SK-N-SH (cell line): ENCODE measurements around the gene LMOD3. TPM values are rescaled to one million over a fixed set of nuclear protein-coding genes. Genes with fewer than 3 reads are reported as not detected.

Source experiments
- CTCF ChIA-PET: fragments of 300-600, 350-600 bp; formaldehyde crosslinking; extraction: SDS; loops from one replicate; lab custom pipeline; 2021; lab: Yijun Ruan, JAX
- POLR2A ChIA-PET: fragments of 350-600 bp; sonication (Branson Sonifier 250); formaldehyde crosslinking; extraction: SDS; loops from one replicate; lab custom pipeline; 2020; ENCODE audit warnings: antibody characterized with exemption, inconsistent platforms; lab: Yijun Ruan, JAX
- DNase-seq: peaks from one replicate; pipeline ENCODE4 v3.0.0; 2012
- H2AFZ ChIP-seq: fragments of 200-600 bp; sonication (generic); 2 replicates; pipeline ENCODE4 v1.8.1; 2016; ENCODE audit warnings: antibody characterized with exemption, mild to moderate bottlenecking, low read depth
- H3F3A ChIP-seq: fragments of 200-600 bp; sonication (generic); replicated peaks from 2 replicates; pipeline ENCODE3; 2016; ENCODE audit warnings: antibody characterized with exemption, mild to moderate bottlenecking; ENCODE audit not compliant: insufficient read depth
- H3K27ac ChIP-seq, 2 experiments: fragments of 200-500 bp in 1 of 2; fragments of 200-600 bp in 1 of 2; sonication (Bioruptor generic) in 1 of 2; sonication (generic), shearing (Covaris generic) in 1 of 2; 2 replicates each; pipeline versions ENCODE4 v1.5.1 to v1.6.1; 2014 to 2016; ENCODE audit warnings: low read depth in 2 of 2, inconsistent platforms in 1 of 2, low read length in 1 of 2, mild to moderate bottlenecking in 1 of 2, mixed read lengths in 1 of 2
- H3K27me3 ChIP-seq: fragments of 200-600 bp; sonication (generic), shearing (Covaris generic); 2 replicates; pipeline ENCODE4 v1.6.1; 2016; ENCODE audit warnings: mixed run types; ENCODE audit not compliant: insufficient read depth
- H3K36me3 ChIP-seq, 2 experiments: fragments of 200-500 bp in 1 of 2; fragments of 200-600 bp in 1 of 2; sonication (Bioruptor generic) in 1 of 2; sonication (generic) in 1 of 2; replicated peaks in 1 of 2; 2 replicates each; pipeline versions ENCODE3 to v1.5.1; 2014 to 2016; ENCODE audit warnings: low read length in 1 of 2, mild to moderate bottlenecking in 1 of 2; ENCODE audit not compliant: insufficient read depth in 2 of 2, control insufficient read depth in 1 of 2
- H3K4me1 ChIP-seq, 2 experiments: fragments of 200-500 bp in 1 of 2; fragments of 200-600 bp in 1 of 2; sonication (Bioruptor generic) in 1 of 2; sonication (generic), shearing (Covaris generic) in 1 of 2; 2 replicates each; pipeline versions ENCODE4 v1.5.1 to v1.6.1; 2014 to 2016; ENCODE audit warnings: low read depth in 1 of 2, low read length in 1 of 2, mixed run types in 1 of 2; ENCODE audit not compliant: insufficient read depth in 2 of 2, control insufficient read depth in 1 of 2
- H3K4me2 ChIP-seq: fragments of 200-600 bp; sonication (generic), shearing (Covaris generic); 2 replicates; pipeline ENCODE4 v1.6.1; 2017; ENCODE audit warnings: mixed run types
- H3K4me3 ChIP-seq, 2 experiments: fragments of 200-500 bp in 1 of 2; fragments of 200-600 bp in 1 of 2; sonication (Bioruptor generic) in 1 of 2; sonication (generic), shearing (Covaris generic) in 1 of 2; 2 replicates each; pipeline versions ENCODE4 v1.5.1 to v1.8.1; 2014 to 2016; ENCODE audit warnings: low read depth in 2 of 2, inconsistent platforms in 1 of 2, low read length in 1 of 2, mild to moderate bottlenecking in 1 of 2, mixed read lengths in 1 of 2, moderate library complexity in 1 of 2
- H3K79me2 ChIP-seq: fragments of 200-600 bp; sonication (generic); 2 replicates; pipeline ENCODE4 v1.8.1; 2017; ENCODE audit warnings: mild to moderate bottlenecking; ENCODE audit not compliant: insufficient read depth
- H3K9ac ChIP-seq: fragments of 200-600 bp; sonication (generic); 2 replicates; pipeline ENCODE4 v1.6.1; 2017; ENCODE audit warnings: mixed run types
- H3K9me2 ChIP-seq: fragments of 200-600 bp; sonication (generic); 2 replicates; pipeline ENCODE4 v1.6.1; 2017; ENCODE audit warnings: mixed run types
- H3K9me3 ChIP-seq: fragments of 200-600 bp; sonication (generic); 2 replicates; pipeline ENCODE4 v1.6.1; 2017; ENCODE audit warnings: mixed run types, mild to moderate bottlenecking, moderate library complexity
- H4K20me1 ChIP-seq: fragments of 200-600 bp; sonication (generic); 2 replicates; pipeline ENCODE4 v1.6.1; 2017; ENCODE audit warnings: mild to moderate bottlenecking, mixed run types; ENCODE audit not compliant: insufficient read depth
- EZH2phosphoT487 ChIP-seq: fragments of 200-600 bp; sonication (generic); IDR thresholded peaks from 2 replicates; pipeline ENCODE4 v1.6.1; 2017; ENCODE audit warnings: low read depth, mixed run types, mild to moderate bottlenecking, antibody characterized with exemption, moderate library complexity, borderline replicate concordance
- FOSL2 ChIP-seq: IDR thresholded peaks from 2 replicates; pipeline ENCODE4 v1.4.0; 2012; ENCODE audit warnings: low read depth, mild to moderate bottlenecking, moderate library complexity, borderline replicate concordance
- FOXJ3 ChIP-seq: sonication (generic); formaldehyde crosslinking; IDR thresholded peaks from 2 replicates; pipeline ENCODE4 v1.5.1; 2020; ENCODE audit warnings: mild to moderate bottlenecking, missing genetic modification reagents
- GATA2 ChIP-seq: sonication (generic); formaldehyde crosslinking; IDR thresholded peaks from 2 replicates; pipeline ENCODE4 v1.5.0; 2020; ENCODE audit warnings: mild to moderate bottlenecking, missing genetic modification reagents
- IRF3 ChIP-seq: fragments of 150-350 bp; IDR thresholded peaks from 2 replicates; pipeline ENCODE4 v1.6.1; 2016; ENCODE audit warnings: mild to moderate bottlenecking, low read depth, low read length
- MEF2A ChIP-seq: IDR thresholded peaks from 2 replicates; pipeline ENCODE4 v1.4.0; 2012; ENCODE audit warnings: low read depth, borderline replicate concordance
- NFIC ChIP-seq: IDR thresholded peaks from 2 replicates; pipeline ENCODE4 v1.4.0; 2012; ENCODE audit warnings: borderline replicate concordance
- POLR2AphosphoS5 ChIP-seq: IDR thresholded peaks from 2 replicates; pipeline ENCODE4 v1.6.1; 2012; ENCODE audit warnings: low read depth, low read length
- RAD21 ChIP-seq: IDR thresholded peaks from 2 replicates; pipeline ENCODE4 v1.6.1; 2012; ENCODE audit warnings: mild to moderate bottlenecking, low read length
- RCOR1 ChIP-seq: fragments of 150-350 bp; IDR thresholded peaks from 2 replicates; pipeline ENCODE4 v1.6.1; 2017; ENCODE audit warnings: antibody characterized with exemption, low read length
- REST ChIP-seq: IDR thresholded peaks from 2 replicates; pipeline ENCODE4 v1.6.1; 2012; ENCODE audit warnings: mild to moderate bottlenecking, low read depth, low read length, moderate library complexity
- RXRA ChIP-seq: IDR thresholded peaks from 2 replicates; pipeline ENCODE4 v1.4.0; 2012; ENCODE audit warnings: low read depth, mild to moderate bottlenecking, borderline replicate concordance
- SIN3A ChIP-seq: IDR thresholded peaks from 2 replicates; pipeline ENCODE4 v1.6.1; 2012; ENCODE audit warnings: low read depth, mild to moderate bottlenecking, low read length, moderate library complexity, borderline replicate concordance
- SMC3 ChIP-seq: IDR thresholded peaks from 2 replicates; pipeline ENCODE4 v1.6.1; 2012; ENCODE audit warnings: low read depth, low read length, improper control_type of control experiment
- TAF1 ChIP-seq: IDR thresholded peaks from 2 replicates; pipeline ENCODE4 v1.6.1; 2012; ENCODE audit warnings: low read depth, mild to moderate bottlenecking, low read length, moderate library complexity, borderline replicate concordance
- USF1 ChIP-seq: IDR thresholded peaks from 2 replicates; pipeline ENCODE4 v1.4.0; 2012; ENCODE audit warnings: low read depth, borderline replicate concordance
- WGBS: methylation state at CpG from one replicate; pipeline ENCODE4 v1.1.6; 2017; ENCODE audit warnings: low lambda C conversion rate; 5-methylcytosine and 5-hydroxymethylcytosine counted together
- polyA plus RNA-seq, 3 experiments: library from polyadenylated mRNA; depleted of rRNA; stranded (reverse); fragments of >200 nt; gene quantifications; 2 replicates each; pipeline ENCODE4 v1.2.3, GENCODE V29; 2012
- TF ChIP-seq, protein P1 (sequence below): IDR thresholded peaks from 2 replicates; pipeline ENCODE4; 2012

LMOD3 gene
- polyA plus RNA-seq, 1 of the 3 experiments (the other 2 are of a cell fraction) = not detected

DNA sequence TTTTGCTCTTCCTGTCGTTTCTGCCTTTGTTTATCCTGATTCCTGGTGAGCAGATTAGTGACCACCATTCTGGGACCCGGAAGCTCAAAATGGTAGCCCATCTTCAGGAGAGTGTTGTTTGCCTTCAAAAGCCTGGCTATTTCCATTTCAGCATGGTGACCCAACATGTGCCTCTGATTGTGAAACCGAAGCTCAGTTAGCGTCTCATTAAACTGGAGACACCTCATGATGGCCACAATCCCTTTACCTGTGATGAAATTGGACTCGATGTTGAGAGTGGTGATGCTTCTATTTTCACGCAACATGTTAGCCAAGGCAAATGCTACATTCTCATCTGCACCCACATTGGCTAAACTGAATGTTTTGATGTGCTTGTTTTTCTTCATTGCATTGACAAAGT lies 3.3 kb downstream of the LMOD3 start:
- H3K9me2 ChIP-seq = no peaks in the 10 kb centered on the region
- no peak overlapping the region for H3K4me3 ChIP-seq
- DNase-seq = no peak
- H3K27ac ChIP-seq = no peak overlapping the region
- H3K9ac ChIP-seq = no peak overlapping the region
- no peaks in the 10 kb centered on the region for H3K79me2 ChIP-seq
- no peak overlapping the region for H2AFZ ChIP-seq
- no peaks in the 10 kb centered on the region for H3K9me3 ChIP-seq
- POLR2A ChIA-PET = no interaction called here
- no peak for TF ChIP-seq FOSL2
- H3K27me3 ChIP-seq = no peaks in the 10 kb centered on the region
- CTCF ChIA-PET = interaction anchor here (1.1 to 6.7 kb wide), 9 partner anchors 10 to 675 kb away, joined by 3 to 58 read pairs (median 9); no protein-coding TSS in a partner anchor
- WGBS = 87% methylated on average over 6 of the region's 6 CpGs
- H4K20me1 ChIP-seq = no peaks in the 10 kb centered on the region
- H3K4me1 ChIP-seq = no peaks in the 10 kb centered on the region
- no peak overlapping the region for H3K4me2 ChIP-seq
- H3F3A ChIP-seq = no peaks in the 10 kb centered on the region
- no peaks in the 10 kb centered on the region for H3K36me3 ChIP-seq

DNA sequence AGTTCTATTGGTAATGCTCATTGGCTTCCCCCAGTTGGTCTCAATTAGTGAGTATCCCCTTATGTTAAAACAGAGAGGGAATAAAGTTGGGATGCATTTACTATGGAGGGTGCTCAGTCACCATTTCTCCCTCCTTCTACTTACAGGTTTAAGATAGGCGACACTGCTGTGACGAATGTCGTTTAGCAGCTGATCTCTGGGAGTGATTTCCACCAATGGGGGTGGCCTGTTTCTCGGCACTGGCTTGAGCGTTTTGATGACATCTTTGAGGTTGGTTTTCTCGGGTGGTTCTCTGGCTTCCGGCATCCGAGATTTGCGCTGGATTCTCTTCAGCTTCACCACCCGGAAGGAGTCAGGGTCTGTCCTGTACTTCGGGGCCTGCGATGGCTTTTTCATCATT lies 3.8 kb downstream of the LMOD3 start:
- no peaks in the 10 kb centered on the region for H3K79me2 ChIP-seq
- H3K27ac ChIP-seq = no peak overlapping the region
- H3K4me1 ChIP-seq = no peaks in the 10 kb centered on the region; a peak in 1 of 4 replicates
- TF ChIP-seq RAD21 = no peak
- no peak for TF ChIP-seq FOXJ3 (CRISPR knock-in tag)
- TF ChIP-seq EZH2phosphoT487 = no peak
- TF ChIP-seq, protein P1, sequence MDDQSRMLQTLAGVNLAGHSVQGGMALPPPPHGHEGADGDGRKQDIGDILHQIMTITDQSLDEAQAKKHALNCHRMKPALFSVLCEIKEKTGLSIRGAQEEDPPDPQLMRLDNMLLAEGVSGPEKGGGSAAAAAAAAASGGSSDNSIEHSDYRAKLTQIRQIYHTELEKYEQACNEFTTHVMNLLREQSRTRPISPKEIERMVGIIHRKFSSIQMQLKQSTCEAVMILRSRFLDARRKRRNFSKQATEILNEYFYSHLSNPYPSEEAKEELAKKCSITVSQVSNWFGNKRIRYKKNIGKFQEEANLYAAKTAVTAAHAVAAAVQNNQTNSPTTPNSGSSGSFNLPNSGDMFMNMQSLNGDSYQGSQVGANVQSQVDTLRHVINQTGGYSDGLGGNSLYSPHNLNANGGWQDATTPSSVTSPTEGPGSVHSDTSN = no peak
- no peak for TF ChIP-seq NFIC
- no peak for TF ChIP-seq IRF3
- TF ChIP-seq SMC3 = no peak
- TF ChIP-seq REST = no peak
- no peak for TF ChIP-seq RCOR1
- no peak for TF ChIP-seq MEF2A
- TF ChIP-seq POLR2AphosphoS5 = no peak
- no peak for TF ChIP-seq RXRA
- TF ChIP-seq USF1 = no peak
- no peak for TF ChIP-seq FOSL2
- TF ChIP-seq GATA2 (CRISPR knock-in tag) = no peak
- no peak for TF ChIP-seq SIN3A
- no peak for TF ChIP-seq TAF1
- H3K9ac ChIP-seq = no peak overlapping the region
- no peak overlapping the region for H3K4me2 ChIP-seq
- no peaks in the 10 kb centered on the region for H3K27me3 ChIP-seq
- H3K9me2 ChIP-seq = no peaks in the 10 kb centered on the region
- WGBS = 93% methylated on average over 12 of the region's 12 CpGs
- no peak for DNase-seq
- no peak overlapping the region for H2AFZ ChIP-seq
- CTCF ChIA-PET = interaction anchor here (1.1 to 6.7 kb wide), 8 partner anchors 10 to 675 kb away, joined by 3 to 58 read pairs (median 7); no protein-coding TSS in a partner anchor
- no peak overlapping the region for H3K4me3 ChIP-seq
- POLR2A ChIA-PET = no interaction called here
- H4K20me1 ChIP-seq = no peaks in the 10 kb centered on the region
- H3K36me3 ChIP-seq = no peaks in the 10 kb centered on the region
- H3F3A ChIP-seq = no peaks in the 10 kb centered on the region
- H3K9me3 ChIP-seq = no peaks in the 10 kb centered on the region
